ENCODE results near the gene NHP2.

The NHP2 gene

DNA sequence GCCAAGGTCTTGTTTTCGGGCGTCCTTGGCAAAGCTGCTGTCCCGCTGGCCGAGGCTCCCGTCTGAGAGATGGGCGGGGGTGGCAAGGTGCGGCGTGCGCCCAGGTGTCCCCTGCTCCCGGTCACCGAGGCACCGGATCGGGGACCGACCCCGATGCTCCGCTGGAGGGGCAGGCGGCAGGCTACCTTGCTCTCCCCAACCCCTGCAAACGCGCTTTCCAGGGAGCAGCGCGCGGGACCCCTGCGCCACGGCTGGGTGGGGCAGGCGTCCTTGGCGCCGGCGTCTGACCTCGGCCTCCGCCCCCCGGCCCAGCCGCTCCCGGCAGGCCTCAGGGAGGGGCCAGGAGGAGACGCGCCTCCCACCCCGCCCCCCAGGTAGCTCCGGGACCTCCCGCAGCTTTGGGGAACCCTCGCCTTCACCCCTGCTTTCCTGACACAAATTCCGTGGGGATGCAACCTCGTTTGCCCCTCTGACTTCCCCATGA is 39.8 kb downstream of the NHP2 start:
- DNase-seq (ENCODE audit: low read depth), result no peak
- H3K4me3 ChIP-seq (replicated peaks; ENCODE audit: low read depth, low read length), result peak overlapping the region; percentile 24
- TF ChIP-seq, protein P1, sequence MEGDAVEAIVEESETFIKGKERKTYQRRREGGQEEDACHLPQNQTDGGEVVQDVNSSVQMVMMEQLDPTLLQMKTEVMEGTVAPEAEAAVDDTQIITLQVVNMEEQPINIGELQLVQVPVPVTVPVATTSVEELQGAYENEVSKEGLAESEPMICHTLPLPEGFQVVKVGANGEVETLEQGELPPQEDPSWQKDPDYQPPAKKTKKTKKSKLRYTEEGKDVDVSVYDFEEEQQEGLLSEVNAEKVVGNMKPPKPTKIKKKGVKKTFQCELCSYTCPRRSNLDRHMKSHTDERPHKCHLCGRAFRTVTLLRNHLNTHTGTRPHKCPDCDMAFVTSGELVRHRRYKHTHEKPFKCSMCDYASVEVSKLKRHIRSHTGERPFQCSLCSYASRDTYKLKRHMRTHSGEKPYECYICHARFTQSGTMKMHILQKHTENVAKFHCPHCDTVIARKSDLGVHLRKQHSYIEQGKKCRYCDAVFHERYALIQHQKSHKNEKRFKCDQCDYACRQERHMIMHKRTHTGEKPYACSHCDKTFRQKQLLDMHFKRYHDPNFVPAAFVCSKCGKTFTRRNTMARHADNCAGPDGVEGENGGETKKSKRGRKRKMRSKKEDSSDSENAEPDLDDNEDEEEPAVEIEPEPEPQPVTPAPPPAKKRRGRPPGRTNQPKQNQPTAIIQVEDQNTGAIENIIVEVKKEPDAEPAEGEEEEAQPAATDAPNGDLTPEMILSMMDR (IDR thresholded peaks at IDR 0.05; ENCODE audit: low read length, missing control alignments), result no peak

DNA sequence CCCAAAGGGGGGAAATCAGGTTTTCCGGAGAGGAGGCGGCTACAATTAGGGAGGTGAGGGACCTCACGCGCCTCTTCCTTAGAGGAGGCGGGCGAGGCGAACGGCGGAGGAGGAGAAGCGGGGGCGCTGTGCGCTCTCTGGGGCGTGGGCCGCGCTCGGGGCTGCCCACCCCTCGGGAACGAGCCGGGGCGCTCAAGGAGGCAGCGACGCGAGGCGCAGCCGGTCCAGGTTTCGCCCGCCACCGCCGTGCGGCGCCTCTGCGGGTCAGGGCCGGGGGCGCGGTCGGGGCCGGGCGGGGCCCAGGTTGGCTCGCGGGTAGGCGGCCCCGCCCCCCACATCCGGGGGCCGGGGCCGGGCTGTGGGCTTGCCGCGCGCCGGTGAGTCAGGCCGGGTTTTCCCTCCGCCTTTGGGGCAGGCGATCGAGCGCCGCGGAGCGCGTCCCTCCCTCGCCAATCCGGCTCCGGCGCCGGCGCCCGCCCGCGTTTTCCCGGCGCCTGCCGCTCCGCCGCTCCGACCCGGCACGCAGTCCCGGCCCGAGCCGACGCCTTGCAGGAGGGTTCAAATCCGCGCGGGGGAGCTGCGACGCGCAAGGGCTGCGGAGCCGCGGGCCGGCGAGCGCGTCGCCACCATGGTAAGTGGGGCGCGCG is 40.4 kb downstream of the NHP2 start, which contains the start of gene N4BP3:
Gene N4BP3 (plus strand): TSS at position 392 of the 647 bp plus-strand sequence. CDS start 6,052 bp downstream, outside the sequence.
- H3K4me3 ChIP-seq (replicated peaks; ENCODE audit: low read depth, low read length), result peak within 1 kb of the TSS; percentile 24
- TF ChIP-seq, protein P1 (IDR thresholded peaks at IDR 0.05; ENCODE audit: low read length, missing control alignments), result no peak
- DNase-seq (ENCODE audit: low read depth), result peak; percentile 36

DNA sequence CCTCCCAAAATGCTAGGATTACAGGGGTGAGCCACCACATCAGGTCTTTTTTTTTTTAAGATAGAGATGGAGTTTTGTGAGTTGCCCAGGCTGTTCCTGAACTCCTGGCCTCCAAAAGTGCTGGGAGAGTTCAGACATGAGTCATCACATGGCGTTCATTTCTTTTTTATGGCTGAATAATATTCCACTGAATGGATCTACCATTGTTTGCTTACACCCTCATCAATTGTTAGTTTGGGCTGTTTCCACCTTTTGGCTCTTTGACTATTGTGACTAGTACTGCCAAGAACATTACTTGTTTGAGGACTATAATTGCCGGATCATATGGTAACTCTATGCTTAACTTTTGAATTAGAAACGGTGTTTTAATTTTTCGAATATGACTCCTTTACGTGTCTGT is 41.1 kb downstream of the NHP2 start:
- no peak for DNase-seq (ENCODE audit: low read depth)
- TF ChIP-seq, protein P1 (IDR thresholded peaks at IDR 0.05; ENCODE audit: low read length, missing control alignments), result no peak
- H3K4me3 ChIP-seq (replicated peaks; ENCODE audit: low read depth, low read length), result no peak overlapping the region

DNA sequence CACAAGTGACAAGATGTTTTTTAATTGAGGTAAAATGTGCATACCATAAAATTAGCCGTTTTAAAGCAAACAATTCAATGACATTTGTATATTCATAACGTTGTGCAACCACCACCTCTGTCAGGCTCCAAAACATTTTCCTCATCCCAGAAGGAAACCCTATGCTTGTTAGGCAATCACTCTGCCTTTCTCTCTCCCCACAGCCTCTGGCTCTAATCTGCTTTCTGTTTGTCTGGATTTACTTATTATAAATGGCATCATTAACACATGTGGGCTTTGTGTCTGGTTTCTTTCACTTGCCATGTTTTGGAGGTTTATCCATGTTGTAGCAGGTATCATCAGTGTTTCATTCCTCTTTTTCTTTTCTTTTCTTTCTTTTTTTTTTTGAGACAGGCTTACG is 41.8 kb downstream of the NHP2 start:
- H3K4me3 ChIP-seq (replicated peaks; ENCODE audit: low read depth, low read length), result no peak overlapping the region
- TF ChIP-seq, protein P1 (IDR thresholded peaks at IDR 0.05; ENCODE audit: low read length, missing control alignments), result no peak
- DNase-seq (ENCODE audit: low read depth), result peak; percentile 56

DNA sequence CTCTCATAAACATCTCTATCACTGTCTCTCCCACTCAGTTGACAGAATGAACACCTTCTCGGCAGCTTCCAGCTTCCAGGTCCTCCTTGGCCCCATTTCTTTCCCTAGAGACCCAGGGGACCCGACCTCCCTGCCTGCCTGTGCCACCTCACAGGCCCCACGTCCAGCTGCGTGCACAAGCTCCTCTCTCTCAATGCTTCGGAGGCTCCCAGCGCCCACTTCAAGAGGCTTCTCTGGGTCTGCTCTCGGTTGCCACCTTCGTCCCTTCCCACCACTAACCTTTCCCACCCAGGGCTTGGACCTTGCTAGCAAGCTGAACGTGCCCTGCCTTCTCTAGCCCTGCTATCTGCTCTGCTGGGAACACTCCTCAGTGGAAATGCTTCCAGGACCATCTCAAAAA is 43.2 kb downstream of the NHP2 start:
- TF ChIP-seq, protein P1 (IDR thresholded peaks at IDR 0.05; ENCODE audit: low read length, missing control alignments), result no peak
- no peak overlapping the region for H3K4me3 ChIP-seq (replicated peaks; ENCODE audit: low read depth, low read length)
- DNase-seq (ENCODE audit: low read depth), result no peak

DNA sequence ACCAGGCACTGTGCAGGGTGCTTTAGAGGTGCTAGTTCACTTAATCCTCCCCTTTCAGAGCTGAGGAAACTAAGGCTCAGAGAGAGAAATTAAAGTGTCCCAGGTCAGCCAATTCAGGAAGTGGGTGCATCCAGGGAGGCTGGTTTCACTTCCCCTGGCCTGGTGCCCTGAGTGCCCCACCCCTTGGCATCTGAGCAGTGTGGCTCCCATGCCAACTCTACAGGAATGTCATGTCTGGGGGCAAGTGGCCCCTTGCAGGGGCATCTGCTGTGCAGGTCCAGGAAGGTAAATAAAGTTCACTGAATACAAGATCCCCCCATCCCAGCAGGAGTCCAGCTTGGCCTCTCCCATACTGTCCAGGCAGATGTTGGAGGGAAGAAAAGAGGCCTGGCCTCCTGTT is 44.7 kb downstream of the NHP2 start:
- TF ChIP-seq, protein P1 (IDR thresholded peaks at IDR 0.05; ENCODE audit: low read length, missing control alignments), result no peak
- no peak for DNase-seq (ENCODE audit: low read depth)

DNA sequence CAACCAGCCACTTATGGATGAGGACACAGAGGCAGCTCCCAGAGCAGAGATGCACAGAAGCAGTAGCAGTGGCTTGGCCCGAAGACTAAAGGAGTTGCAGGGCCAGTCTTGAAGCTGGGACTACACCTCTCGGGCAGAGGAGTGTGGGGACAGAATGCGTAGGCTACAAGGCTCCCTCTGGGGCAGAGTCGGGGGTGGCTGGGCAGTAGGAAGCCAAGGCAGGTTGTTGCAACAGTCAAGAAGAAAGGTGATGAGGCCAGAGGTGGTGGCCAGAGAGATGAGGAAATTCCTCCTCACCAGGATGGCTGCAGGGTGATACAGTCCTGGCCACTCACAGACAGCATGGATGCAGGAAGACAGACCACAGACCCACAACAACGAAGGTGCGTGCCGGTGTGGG is 45.2 kb downstream of the NHP2 start:
- TF ChIP-seq, protein P1 (IDR thresholded peaks at IDR 0.05; ENCODE audit: low read length, missing control alignments), result no peak
- no peak for DNase-seq (ENCODE audit: low read depth)

More for the DNA sequence above, 44.7 kb downstream of the NHP2 start:
- no peak overlapping the region for H3K4me3 ChIP-seq (replicated peaks; ENCODE audit: low read depth, low read length)

More for the DNA sequence above, 45.2 kb downstream of the NHP2 start:
- no peak overlapping the region for H3K4me3 ChIP-seq (replicated peaks; ENCODE audit: low read depth, low read length)
